Measurements from ENCODE around the gene ELL2. TPM values are rescaled to one million over a fixed set of nuclear protein-coding genes. Genes with fewer than 3 reads are reported as not detected.
"Not testable (repeated sequence)": the region's sequence is repeated elsewhere in the genome, so short reads cannot be mapped to it uniquely, and the experiment has no call there.

Gene ELL2
- polyA plus RNA-seq, 1 of the 3 experiments (the other 2 are of a cell fraction): 18.4 TPM

DNA sequence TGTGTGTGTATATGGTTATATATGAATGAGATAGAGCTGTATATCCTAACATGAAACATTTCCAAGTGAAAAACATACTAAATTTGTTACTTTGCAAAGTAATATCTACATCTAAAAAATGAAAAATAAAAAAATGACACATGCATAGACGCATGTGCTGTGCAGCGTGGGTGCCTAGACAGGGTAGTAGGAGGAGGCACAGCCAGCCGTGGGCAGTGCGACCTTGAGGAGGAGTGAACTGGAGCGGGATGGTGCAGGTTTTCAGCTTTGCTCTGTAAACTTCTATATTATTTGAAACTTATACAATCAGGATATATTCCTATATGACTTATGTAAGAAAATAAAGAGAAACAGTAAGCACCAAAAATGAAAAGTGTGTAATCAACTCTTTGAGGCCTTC lies 124.2 kb downstream of the ELL2 start:
- Histone ChIP-seq H3K4me3 (ENCODE audit: low read depth in 2 of 2, low read length in 1 of 2) (no peak overlapping the region), H2AFZ (ENCODE audit: low read depth) (no peak overlapping the region), H3K36me3 (replicated peaks in 1 of 2; ENCODE audit: control insufficient read depth in 1 of 2, insufficient read depth in 2 of 2, low read length in 1 of 2) (no peaks in the 10 kb centered on the region), H3F3A (replicated peaks; ENCODE audit: insufficient read depth) (no peaks in the 10 kb centered on the region), H3K9ac (no peak overlapping the region), H4K20me1 (ENCODE audit: insufficient read depth) (no peaks in the 10 kb centered on the region), H3K4me1 (ENCODE audit: control insufficient read depth in 1 of 2, insufficient read depth in 2 of 2, low read depth in 1 of 2, low read length in 1 of 2) (peaks cover 0 to 9% of the 10 kb centered on the region in 2 experiments; a peak in 1 of 4 replicates), H3K4me2 (no peak overlapping the region), H3K27ac (ENCODE audit: low read depth in 2 of 2, low read length in 1 of 2) (no peak overlapping the region), H3K27me3 (ENCODE audit: insufficient read depth) (no peaks in the 10 kb centered on the region), H3K79me2 (ENCODE audit: insufficient read depth) (no peaks in the 10 kb centered on the region), H3K9me2 (no peaks in the 10 kb centered on the region), H3K9me3 (no peaks in the 10 kb centered on the region)
- TF ChIP-seq SIN3A (IDR thresholded peaks at IDR 0.05; ENCODE audit: borderline replicate concordance, low read depth, low read length) (no peak), FOXM1 (IDR thresholded peaks at IDR 0.05; ENCODE audit: low read depth) (no peak), MXI1 (IDR thresholded peaks at IDR 0.05; ENCODE audit: low read depth, low read length) (no peak), FOSL2 (IDR thresholded peaks at IDR 0.05; ENCODE audit: borderline replicate concordance, low read depth) (no peak), SMC3 (IDR thresholded peaks at IDR 0.05; ENCODE audit: low read depth, low read length) (no peak), EZH2phosphoT487 (IDR thresholded peaks at IDR 0.05; ENCODE audit: borderline replicate concordance, low read depth) (no peak), POLR2AphosphoS5 (IDR thresholded peaks at IDR 0.05; ENCODE audit: low read depth, low read length) (no peak), NFIC (IDR thresholded peaks at IDR 0.05; ENCODE audit: borderline replicate concordance) (no peak), EP300 (IDR thresholded peaks at IDR 0.05; ENCODE audit: borderline replicate concordance in 1 of 2, low read depth in 1 of 2, low read length in 1 of 2) (no peak), TCF12 (IDR thresholded peaks at IDR 0.05) (no peak), NRF1 (IDR thresholded peaks at IDR 0.05; ENCODE audit: low read depth, low read length) (no peak), YY1 (IDR thresholded peaks at IDR 0.05; ENCODE audit: low read depth) (no peak), JUND (IDR thresholded peaks at IDR 0.05) (no peak)
- TF ChIP-seq, protein P1, sequence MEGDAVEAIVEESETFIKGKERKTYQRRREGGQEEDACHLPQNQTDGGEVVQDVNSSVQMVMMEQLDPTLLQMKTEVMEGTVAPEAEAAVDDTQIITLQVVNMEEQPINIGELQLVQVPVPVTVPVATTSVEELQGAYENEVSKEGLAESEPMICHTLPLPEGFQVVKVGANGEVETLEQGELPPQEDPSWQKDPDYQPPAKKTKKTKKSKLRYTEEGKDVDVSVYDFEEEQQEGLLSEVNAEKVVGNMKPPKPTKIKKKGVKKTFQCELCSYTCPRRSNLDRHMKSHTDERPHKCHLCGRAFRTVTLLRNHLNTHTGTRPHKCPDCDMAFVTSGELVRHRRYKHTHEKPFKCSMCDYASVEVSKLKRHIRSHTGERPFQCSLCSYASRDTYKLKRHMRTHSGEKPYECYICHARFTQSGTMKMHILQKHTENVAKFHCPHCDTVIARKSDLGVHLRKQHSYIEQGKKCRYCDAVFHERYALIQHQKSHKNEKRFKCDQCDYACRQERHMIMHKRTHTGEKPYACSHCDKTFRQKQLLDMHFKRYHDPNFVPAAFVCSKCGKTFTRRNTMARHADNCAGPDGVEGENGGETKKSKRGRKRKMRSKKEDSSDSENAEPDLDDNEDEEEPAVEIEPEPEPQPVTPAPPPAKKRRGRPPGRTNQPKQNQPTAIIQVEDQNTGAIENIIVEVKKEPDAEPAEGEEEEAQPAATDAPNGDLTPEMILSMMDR (IDR thresholded peaks at IDR 0.05): no peak
- TF ChIP-seq, protein P2, sequence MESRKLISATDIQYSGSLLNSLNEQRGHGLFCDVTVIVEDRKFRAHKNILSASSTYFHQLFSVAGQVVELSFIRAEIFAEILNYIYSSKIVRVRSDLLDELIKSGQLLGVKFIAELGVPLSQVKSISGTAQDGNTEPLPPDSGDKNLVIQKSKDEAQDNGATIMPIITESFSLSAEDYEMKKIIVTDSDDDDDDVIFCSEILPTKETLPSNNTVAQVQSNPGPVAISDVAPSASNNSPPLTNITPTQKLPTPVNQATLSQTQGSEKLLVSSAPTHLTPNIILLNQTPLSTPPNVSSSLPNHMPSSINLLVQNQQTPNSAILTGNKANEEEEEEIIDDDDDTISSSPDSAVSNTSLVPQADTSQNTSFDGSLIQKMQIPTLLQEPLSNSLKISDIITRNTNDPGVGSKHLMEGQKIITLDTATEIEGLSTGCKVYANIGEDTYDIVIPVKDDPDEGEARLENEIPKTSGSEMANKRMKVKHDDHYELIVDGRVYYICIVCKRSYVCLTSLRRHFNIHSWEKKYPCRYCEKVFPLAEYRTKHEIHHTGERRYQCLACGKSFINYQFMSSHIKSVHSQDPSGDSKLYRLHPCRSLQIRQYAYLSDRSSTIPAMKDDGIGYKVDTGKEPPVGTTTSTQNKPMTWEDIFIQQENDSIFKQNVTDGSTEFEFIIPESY (IDR thresholded peaks at IDR 0.05; ENCODE audit: borderline replicate concordance, low read depth): no peak
- TF ChIP-seq, protein P3, sequence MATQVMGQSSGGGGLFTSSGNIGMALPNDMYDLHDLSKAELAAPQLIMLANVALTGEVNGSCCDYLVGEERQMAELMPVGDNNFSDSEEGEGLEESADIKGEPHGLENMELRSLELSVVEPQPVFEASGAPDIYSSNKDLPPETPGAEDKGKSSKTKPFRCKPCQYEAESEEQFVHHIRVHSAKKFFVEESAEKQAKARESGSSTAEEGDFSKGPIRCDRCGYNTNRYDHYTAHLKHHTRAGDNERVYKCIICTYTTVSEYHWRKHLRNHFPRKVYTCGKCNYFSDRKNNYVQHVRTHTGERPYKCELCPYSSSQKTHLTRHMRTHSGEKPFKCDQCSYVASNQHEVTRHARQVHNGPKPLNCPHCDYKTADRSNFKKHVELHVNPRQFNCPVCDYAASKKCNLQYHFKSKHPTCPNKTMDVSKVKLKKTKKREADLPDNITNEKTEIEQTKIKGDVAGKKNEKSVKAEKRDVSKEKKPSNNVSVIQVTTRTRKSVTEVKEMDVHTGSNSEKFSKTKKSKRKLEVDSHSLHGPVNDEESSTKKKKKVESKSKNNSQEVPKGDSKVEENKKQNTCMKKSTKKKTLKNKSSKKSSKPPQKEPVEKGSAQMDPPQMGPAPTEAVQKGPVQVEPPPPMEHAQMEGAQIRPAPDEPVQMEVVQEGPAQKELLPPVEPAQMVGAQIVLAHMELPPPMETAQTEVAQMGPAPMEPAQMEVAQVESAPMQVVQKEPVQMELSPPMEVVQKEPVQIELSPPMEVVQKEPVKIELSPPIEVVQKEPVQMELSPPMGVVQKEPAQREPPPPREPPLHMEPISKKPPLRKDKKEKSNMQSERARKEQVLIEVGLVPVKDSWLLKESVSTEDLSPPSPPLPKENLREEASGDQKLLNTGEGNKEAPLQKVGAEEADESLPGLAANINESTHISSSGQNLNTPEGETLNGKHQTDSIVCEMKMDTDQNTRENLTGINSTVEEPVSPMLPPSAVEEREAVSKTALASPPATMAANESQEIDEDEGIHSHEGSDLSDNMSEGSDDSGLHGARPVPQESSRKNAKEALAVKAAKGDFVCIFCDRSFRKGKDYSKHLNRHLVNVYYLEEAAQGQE (IDR thresholded peaks at IDR 0.05; ENCODE audit: low read depth, low read length): no peak
- TF ChIP-seq, protein P4, sequence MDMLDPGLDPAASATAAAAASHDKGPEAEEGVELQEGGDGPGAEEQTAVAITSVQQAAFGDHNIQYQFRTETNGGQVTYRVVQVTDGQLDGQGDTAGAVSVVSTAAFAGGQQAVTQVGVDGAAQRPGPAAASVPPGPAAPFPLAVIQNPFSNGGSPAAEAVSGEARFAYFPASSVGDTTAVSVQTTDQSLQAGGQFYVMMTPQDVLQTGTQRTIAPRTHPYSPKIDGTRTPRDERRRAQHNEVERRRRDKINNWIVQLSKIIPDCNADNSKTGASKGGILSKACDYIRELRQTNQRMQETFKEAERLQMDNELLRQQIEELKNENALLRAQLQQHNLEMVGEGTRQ (IDR thresholded peaks at IDR 0.05; ENCODE audit: borderline replicate concordance, low read depth, low read length): no peak
- 98% methylated on average over 5 of the region's 5 CpGs for WGBS (ENCODE audit: low lambda C conversion rate)
- ChIA-PET POLR2A (no interaction called here), CTCF (interaction anchor here (1.6 to 3.1 kb wide), 2 partner anchors 56 to 173 kb away, joined by 4 to 17 read pairs; no protein-coding TSS in a partner anchor)
- no peak for DNase-seq

DNA sequence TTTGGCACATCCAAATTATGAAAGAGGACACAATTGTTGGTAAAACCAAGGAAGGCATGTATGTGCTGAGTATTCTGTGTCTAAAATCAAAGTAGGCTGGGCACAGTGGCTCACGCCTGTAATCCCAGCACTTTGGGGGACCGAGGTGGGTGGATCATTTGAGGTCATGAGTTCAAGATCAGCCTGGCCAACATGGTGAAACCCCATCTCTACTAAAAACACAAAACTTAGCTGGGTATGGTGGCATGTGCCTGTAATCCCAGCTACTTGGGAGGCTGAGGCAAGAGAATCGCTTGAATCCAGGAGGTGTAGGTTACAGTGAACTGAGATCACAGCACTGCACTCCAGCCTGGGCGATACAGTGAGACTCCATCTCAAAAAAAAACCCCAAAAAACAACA lies 124.7 kb downstream of the ELL2 start:
- H3K79me2 ChIP-seq (ENCODE audit: insufficient read depth); H2AFZ ChIP-seq (ENCODE audit: low read depth); H3K4me3 ChIP-seq (ENCODE audit: low read depth in 2 of 2, low read length in 1 of 2); H3K27ac ChIP-seq (ENCODE audit: low read depth in 2 of 2, low read length in 1 of 2); H4K20me1 ChIP-seq (ENCODE audit: insufficient read depth); H3K9me3 ChIP-seq; H3K36me3 ChIP-seq (replicated peaks in 1 of 2; ENCODE audit: control insufficient read depth in 1 of 2, insufficient read depth in 2 of 2, low read length in 1 of 2); H3K27me3 ChIP-seq (ENCODE audit: insufficient read depth); H3K4me2 ChIP-seq; POLR2A ChIA-PET; H3K4me1 ChIP-seq (ENCODE audit: control insufficient read depth in 1 of 2, insufficient read depth in 2 of 2, low read depth in 1 of 2, low read length in 1 of 2); H3K9me2 ChIP-seq; DNase-seq; H3K9ac ChIP-seq; H3F3A ChIP-seq (replicated peaks; ENCODE audit: insufficient read depth): not testable (repeated sequence)
- 85% methylated on average over 4 of the region's 4 CpGs for WGBS (ENCODE audit: low lambda C conversion rate)
- CTCF ChIA-PET: interaction anchor here (1.2 to 3.1 kb wide), 3 partner anchors 10 to 173 kb away, joined by 4 to 17 read pairs (median 5); no protein-coding TSS in a partner anchor

Measured in SK-N-SH (cell line).